ENCODE results near the gene SYTL5. TPM values are rescaled to one million over a fixed set of nuclear protein-coding genes. Genes with fewer than 3 reads are reported as not detected.

SYTL5 gene
- total RNA-seq, 1 donor from 2014 or later, result 0.46 TPM

DNA sequence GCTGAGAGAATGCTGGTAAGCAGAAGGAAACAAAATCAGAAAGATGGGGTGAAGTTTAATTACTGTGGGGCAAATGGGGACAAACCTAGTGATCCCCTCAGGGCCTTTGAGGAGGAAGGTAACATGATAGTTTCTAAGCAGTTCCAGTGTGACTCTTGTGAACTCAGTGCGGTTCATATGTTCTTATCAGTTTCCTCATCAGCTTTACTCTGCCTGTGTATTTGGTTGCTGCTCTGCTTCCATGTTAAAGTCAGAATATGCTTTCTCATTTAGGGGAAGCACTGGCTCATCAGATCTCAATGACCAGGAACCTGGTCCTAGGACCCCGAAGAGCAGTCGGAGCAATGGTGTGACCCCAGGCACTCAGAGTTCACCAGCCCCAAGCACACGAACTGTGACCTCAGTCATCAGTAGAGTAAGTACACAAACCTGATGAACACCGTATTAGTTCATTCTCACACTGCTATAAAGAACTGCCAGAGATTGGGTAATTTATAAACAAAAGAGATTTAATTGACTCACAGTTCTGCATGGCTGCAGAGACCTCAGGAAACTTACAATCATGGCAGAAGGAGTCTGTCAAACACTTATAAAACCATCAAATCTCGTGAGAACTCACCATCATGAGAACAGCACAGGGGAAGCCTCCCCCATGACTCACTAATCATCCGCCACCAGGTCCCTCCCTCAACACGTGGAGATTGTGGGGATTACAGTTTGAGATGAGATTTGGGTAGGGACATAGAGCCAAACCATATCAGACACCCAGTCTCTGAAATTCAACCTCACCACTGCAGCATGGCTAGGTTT lies 83.0 kb downstream of the SYTL5 start:
- no peaks in the 10 kb centered on the region for H3K27me3 ChIP-seq
- H3K27ac ChIP-seq, result no peak overlapping the region
- ATAC-seq (no peak), DNase-seq (no peak)
- TF ChIP-seq, protein P1, sequence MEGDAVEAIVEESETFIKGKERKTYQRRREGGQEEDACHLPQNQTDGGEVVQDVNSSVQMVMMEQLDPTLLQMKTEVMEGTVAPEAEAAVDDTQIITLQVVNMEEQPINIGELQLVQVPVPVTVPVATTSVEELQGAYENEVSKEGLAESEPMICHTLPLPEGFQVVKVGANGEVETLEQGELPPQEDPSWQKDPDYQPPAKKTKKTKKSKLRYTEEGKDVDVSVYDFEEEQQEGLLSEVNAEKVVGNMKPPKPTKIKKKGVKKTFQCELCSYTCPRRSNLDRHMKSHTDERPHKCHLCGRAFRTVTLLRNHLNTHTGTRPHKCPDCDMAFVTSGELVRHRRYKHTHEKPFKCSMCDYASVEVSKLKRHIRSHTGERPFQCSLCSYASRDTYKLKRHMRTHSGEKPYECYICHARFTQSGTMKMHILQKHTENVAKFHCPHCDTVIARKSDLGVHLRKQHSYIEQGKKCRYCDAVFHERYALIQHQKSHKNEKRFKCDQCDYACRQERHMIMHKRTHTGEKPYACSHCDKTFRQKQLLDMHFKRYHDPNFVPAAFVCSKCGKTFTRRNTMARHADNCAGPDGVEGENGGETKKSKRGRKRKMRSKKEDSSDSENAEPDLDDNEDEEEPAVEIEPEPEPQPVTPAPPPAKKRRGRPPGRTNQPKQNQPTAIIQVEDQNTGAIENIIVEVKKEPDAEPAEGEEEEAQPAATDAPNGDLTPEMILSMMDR (IDR thresholded peaks at IDR 0.05), result no peak
- no peak overlapping the region for H3K4me3 ChIP-seq
- intact Hi-C loops (cut with DNase I), result no loop called here
- no peaks in the 10 kb centered on the region for H3K9me3 ChIP-seq
- no peaks in the 10 kb centered on the region for H3K4me1 ChIP-seq
- no peaks in the 10 kb centered on the region for H3K36me3 ChIP-seq

DNA sequence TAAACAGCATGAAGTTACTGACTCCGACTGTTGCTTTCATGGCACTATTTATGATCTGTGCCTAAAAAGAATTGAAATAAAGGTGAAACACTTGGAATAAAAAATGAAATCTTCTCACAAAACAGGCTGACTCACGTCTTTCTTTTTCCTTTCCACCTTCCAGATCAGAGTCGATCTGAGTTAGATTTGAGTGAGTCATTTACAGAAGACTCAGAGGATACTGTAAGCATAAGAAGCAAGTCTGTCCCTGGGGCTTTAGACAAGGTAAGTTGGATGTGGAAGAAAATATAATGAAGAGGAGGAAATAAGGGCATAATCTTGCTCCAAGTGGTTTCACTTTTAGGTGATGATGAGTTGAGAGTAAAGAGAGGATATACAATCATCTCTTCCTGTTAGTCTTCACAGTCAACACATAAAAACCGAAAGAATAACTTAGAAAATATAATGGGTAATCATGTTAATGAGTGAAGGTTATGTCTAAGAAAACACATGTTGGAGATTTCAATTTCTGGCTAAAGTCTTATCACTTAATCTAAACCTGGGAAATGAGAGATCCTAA lies 89.7 kb downstream of the SYTL5 start:
- H3K36me3 ChIP-seq, result no peaks in the 10 kb centered on the region
- intact Hi-C loops (cut with DNase I), result no loop called here
- no peak overlapping the region for H3K27ac ChIP-seq
- no peak for DNase-seq
- no peak for ATAC-seq
- no peaks in the 10 kb centered on the region for H3K4me1 ChIP-seq
- H3K4me3 ChIP-seq, result no peak overlapping the region
- no peaks in the 10 kb centered on the region for H3K9me3 ChIP-seq
- H3K27me3 ChIP-seq, result no peaks in the 10 kb centered on the region
- TF ChIP-seq, protein P1 (IDR thresholded peaks at IDR 0.05), result no peak

DNA sequence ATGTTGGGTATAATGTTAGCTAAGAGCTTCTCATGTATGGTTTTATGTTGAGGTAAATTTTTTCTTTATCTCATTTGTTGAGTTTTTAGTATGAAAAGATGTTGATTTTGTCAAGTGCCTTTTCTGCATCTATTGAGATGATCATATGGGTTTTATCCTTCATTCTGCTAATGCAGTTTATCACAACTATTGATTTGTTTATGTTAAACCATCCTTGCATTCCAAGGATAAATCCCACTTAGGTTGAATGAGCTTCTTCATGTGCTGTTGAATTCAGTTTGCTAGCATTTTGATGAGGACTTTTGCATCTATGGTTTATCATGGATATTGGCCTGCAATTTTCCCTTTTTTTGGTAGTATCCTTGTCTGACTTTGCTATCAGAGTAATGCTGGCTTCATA lies 93.3 kb downstream of the SYTL5 start:
- intact Hi-C loops (cut with DNase I), result no loop called here

DNA sequence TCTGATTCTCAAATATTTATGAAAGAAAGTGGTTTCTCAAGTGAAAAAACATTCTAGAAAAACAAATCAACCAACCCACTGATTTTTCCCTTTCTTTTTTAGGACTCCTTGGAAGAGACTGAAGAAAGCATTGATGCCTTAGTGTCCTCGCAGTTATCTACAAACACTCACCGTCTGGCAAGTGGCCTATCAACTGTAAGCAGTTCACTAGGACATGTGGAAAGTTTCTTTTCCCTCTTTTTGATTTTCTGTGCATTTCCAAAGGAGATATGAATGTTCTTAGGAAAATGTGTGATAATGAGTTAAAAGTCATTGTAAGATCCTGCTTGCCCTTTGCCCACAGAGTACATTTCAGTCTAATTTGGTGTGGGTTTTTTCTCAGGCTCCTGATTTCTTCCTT lies 95.9 kb downstream of the SYTL5 start:
- Histone ChIP-seq H3K36me3 (no peaks in the 10 kb centered on the region), H3K27ac (no peak overlapping the region), H3K4me3 (no peak overlapping the region), H3K4me1 (no peaks in the 10 kb centered on the region), H3K27me3 (no peaks in the 10 kb centered on the region), H3K9me3 (no peaks in the 10 kb centered on the region)
- intact Hi-C loops (cut with DNase I), result no loop called here
- DNase-seq (no peak), ATAC-seq (no peak)
- TF ChIP-seq, protein P1 (IDR thresholded peaks at IDR 0.05), result no peak

More for the DNA sequence above, 93.3 kb downstream of the SYTL5 start:
- ATAC-seq (no peak), DNase-seq (no peak)
- TF ChIP-seq, protein P1 (IDR thresholded peaks at IDR 0.05), result no peak
- Histone ChIP-seq H3K36me3 (no peaks in the 10 kb centered on the region), H3K4me1 (no peaks in the 10 kb centered on the region), H3K9me3 (no peaks in the 10 kb centered on the region), H3K4me3 (no peak overlapping the region), H3K27me3 (no peaks in the 10 kb centered on the region), H3K27ac (no peak overlapping the region)

DNA sequence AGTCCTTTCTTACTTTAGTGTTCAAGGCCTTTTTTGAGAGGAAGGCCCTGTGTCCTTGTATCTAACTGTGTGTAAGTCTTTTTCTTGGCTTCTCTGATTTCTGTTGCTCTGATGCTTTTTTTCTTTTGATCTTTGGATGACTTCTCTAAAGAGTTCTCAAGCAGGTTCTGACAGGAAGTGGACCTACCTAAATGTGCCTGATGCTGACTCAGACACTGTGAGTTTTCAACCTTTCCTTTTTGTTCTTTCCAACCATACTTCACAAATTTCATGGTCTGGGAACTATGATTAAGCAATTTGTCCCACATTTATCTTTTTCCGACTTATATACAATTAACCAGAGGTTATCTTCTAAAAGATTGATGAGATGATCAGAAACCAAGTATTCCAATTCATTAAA lies 96.5 kb downstream of the SYTL5 start:
- no peak overlapping the region for H3K4me3 ChIP-seq
- DNase-seq (no peak), ATAC-seq (no peak)
- intact Hi-C loops (cut with DNase I), result no loop called here
- no peaks in the 10 kb centered on the region for H3K4me1 ChIP-seq
- H3K27ac ChIP-seq, result no peak overlapping the region
- H3K36me3 ChIP-seq, result no peaks in the 10 kb centered on the region
- H3K9me3 ChIP-seq, result no peaks in the 10 kb centered on the region
- TF ChIP-seq, protein P1 (IDR thresholded peaks at IDR 0.05), result no peak
- no peaks in the 10 kb centered on the region for H3K27me3 ChIP-seq

Data from upper lobe of right lung (tissue), 1 donor.